A549 treated with AZD2906 at 1 μM for 4 hours (cell line): ENCODE data around the gene TRMU. TPM values are rescaled to one million over a fixed set of nuclear protein-coding genes. Genes with fewer than 3 reads are reported as not detected.

Experiments used
- total RNA-seq: library from RNA; stranded (reverse); fragments of 200-300 nt; extraction: Qiagen RNA extraction; gene quantifications from 5 replicates; pipeline ENCODE4 v1.2.3, GENCODE V29; 2022

The TRMU gene, protein sequence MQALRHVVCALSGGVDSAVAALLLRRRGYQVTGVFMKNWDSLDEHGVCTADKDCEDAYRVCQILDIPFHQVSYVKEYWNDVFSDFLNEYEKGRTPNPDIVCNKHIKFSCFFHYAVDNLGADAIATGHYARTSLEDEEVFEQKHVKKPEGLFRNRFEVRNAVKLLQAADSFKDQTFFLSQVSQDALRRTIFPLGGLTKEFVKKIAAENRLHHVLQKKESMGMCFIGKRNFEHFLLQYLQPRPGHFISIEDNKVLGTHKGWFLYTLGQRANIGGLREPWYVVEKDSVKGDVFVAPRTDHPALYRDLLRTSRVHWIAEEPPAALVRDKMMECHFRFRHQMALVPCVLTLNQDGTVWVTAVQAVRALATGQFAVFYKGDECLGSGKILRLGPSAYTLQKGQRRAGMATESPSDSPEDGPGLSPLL
- 32.1 to 37.9 TPM (median 35.9 TPM) in 5 replicates for total RNA-seq

DNA sequence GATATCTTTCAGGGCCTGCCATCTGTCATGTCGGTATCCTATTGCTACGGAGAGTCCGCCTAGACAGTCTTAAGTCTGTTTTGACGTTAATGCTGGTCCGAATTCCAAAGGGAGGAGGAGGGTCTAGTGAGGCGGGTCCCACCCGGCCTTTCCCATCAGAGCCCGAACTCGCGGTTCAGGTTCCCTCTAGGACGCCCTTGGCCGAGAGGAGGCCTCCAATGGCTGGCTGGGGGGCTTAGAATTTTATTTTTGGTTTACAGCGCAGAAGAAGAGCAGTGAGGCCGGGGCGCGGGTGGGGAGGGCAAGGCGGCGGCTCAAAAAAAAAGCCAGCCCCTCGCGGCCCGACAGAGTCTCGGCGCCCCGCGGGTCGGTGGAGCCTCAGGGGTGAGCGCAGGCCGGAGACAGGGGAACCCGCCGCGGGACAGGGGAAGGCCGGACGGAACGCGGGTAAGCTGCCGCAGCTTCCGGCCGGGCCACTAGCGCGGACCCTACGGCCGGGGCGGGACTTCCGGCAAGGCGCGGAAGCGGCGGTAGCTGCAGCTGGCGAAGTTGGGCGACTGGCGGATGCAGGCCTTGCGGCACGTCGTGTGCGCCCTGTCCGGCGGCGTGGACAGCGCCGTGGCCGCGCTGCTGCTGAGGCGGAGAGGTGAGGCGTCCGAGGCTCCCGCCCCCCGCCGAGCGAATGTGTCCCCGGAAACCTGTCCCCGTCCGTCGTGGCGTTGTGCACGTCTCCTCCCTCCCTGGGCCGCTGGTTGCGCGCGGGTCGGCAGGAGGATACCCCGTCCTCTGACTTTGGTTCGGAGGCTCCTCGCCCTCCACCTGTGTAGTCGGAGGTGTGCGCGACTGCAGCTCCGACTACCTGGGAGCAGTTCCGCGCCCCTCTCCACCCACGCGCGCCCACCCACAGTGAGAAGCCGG is at the start of gene TRMU:
Gene TRMU, plus strand, starts transcription at position 514 of the 918 bp plus-strand sequence. Its CDS starts 51 bp downstream, at position 565.

DNA sequence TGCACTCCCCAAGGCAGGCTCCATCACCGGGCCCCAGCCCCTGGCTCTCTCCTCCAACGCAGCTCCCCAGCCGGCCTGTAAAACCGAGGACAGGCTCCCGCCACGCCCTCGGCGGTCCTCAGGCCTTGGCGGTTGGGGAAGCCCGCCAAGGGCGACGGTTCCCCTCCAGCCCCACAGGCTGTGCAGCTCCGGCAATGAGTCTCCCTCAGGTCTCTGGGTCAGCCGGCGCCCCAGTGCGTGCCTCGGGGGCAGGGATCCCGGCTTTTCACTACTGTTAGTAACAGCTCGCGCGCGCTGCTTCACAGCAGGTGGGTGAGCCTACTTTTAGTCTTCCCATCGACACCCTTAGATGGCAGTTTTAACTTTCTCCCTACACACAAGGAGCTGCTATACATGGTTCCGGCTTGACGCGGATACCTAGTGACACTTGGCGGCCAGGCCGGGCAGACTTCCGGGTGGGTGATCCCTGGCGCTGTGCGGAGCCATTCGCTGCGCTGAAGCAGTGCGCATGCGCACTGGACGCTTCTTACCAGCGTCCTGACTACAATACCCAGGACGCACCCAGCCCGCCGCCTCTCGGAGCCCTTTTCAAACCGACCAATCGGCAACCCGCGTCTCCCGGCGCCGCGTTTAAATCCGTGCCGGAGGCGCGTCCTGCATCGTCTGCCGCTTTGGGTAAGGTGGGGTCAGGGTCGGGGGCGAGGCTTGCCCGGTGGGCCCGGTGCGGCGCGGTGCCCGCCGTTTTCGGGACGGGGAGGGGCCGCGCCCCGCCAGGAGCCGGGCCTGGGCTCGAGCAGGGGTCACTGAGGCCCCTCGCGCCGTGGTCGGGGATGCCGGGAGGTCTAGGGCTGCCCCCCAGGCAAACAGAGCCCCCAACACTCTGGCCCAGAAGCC is 39.0 kb upstream of the TRMU start, which contains the start of gene GTSE1:
Gene GTSE1, plus strand, starts transcription at position 614 of the 894 bp plus-strand sequence. CDS start 531 bp downstream, outside the sequence.

Other genes starting within 250 kb of the TRMU start
- gene PPARA, start 185.2 kb upstream of the TRMU start, total RNA-seq, result 0.96 to 2.0 TPM (median 1.6 TPM) in 5 replicates
- 8.4 to 12.6 TPM (median 10.0 TPM) in 5 replicates for gene CDPF1, start 85.4 kb upstream of the TRMU start, total RNA-seq
- not detected in 5 replicates for gene PKDREJ, start 72.4 kb upstream of the TRMU start, total RNA-seq
- 11.4 to 15.9 TPM (median 12.5 TPM) in 5 replicates for gene TTC38, start 67.7 kb upstream of the TRMU start, total RNA-seq
- gene GTSE1, start 38.8 kb upstream of the TRMU start, total RNA-seq, result 28.0 to 34.4 TPM (median 30.7 TPM) in 5 replicates
- gene CELSR1, start 201.9 kb downstream of the TRMU start, total RNA-seq, result 24.1 to 32.1 TPM (median 30.4 TPM) in 5 replicates